ENCODE results near the gene AP3B1.

DNA sequence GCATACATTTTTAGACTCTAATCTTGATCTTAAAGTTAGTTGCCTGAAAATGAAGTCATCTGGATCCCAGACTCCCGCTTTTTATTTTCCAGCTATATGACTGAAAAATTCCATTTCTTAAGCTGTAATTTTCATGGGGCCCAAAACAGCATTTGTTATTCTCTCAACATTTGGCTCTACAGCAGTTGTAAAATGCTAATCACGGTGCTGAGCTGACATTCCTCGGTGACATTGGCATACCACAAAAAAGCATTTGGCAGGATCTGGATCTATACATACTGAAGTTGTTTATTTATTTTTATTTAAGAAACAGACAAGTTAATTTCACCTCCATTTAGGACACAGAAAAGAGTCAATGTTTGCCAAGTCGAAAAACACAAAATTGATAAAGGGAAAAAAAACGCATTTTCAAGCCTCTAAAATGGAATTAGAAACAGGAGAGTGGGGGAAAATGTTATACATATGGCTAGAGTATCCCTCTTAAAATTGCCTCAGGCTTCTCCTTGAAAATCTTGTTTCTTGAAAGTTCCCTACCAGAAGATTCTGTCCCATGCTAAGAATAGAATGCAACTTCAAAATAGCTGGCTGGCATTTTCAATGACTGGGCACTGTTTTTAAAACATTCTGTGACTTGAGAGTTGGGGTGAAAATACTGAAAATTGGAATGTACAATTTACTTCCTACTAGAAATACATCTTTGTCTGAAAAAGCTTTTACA lies 310.9 kb downstream of the AP3B1 start:
- no peak for TF ChIP-seq CTCF (IDR thresholded peaks at IDR 0.05)
- no peak for TF ChIP-seq EZH2phosphoT487 (IDR thresholded peaks at IDR 0.05)
